Ectodermal cell (in vitro differentiated cells): ENCODE results near the gene BRSK2.

Experiments used
- H3K27ac ChIP-seq: 2 replicates; pipeline ENCODE4 v1.7.0; 2013; ENCODE audit warnings: mild to moderate bottlenecking, low read depth, low read length; ENCODE audit not compliant: insufficient read depth, poor library complexity, severe bottlenecking
- H3K27me3 ChIP-seq: 2 replicates; pipeline ENCODE4 v1.7.0; 2013; ENCODE audit warnings: mild to moderate bottlenecking, low read length; ENCODE audit not compliant: insufficient read depth, control insufficient read depth, poor library complexity, severe bottlenecking
- H3K36me3 ChIP-seq: one replicate; pipeline ENCODE4 v1.7.0; 2013; ENCODE audit warnings: low read length; ENCODE audit not compliant: control insufficient read depth, insufficient read depth
- H3K4me1 ChIP-seq: one replicate; pipeline ENCODE4 v1.7.0; 2013; ENCODE audit warnings: low read length; ENCODE audit not compliant: control insufficient read depth, insufficient read depth
- H3K4me3 ChIP-seq: 2 replicates; pipeline ENCODE4 v1.7.0; 2013; ENCODE audit warnings: low read depth, low read length, control low read depth; ENCODE audit not compliant: insufficient read depth
- H3K9me3 ChIP-seq: 2 replicates; pipeline ENCODE4 v1.7.0; 2013; ENCODE audit warnings: mild to moderate bottlenecking, low read length, moderate library complexity; ENCODE audit not compliant: control insufficient read depth
- WGBS, 2 experiments: methylation state at CpG; one replicate each; pipeline ENCODE4 v1.1.7; 2013; ENCODE audit warnings: missing lambda C conversion rate in 2 of 2; 5-methylcytosine and 5-hydroxymethylcytosine counted together

Gene BRSK2

GRCh38 chr11:1396375-1396841 is 6.7 kb downstream of the BRSK2 start:
- Histone ChIP-seq H3K27ac (no peak overlapping the region), H3K9me3 (no peaks in the 10 kb centered on the region), H3K27me3 (peaks cover 1% of the 10 kb centered on the region), H3K4me1 (peaks cover 2% of the 10 kb centered on the region), H3K36me3 (no peaks in the 10 kb centered on the region), H3K4me3 (no peak overlapping the region)
- WGBS, 2 experiments: 91 to 92% methylated on average over 20 of the region's 20 CpGs

- Histone ChIP-seq H3K9me3 (no peaks in the 10 kb centered on the region), H3K4me3 (no peak overlapping the region), H3K27me3 (no peaks in the 10 kb centered on the region), H3K36me3 (no peaks in the 10 kb centered on the region), H3K4me1 (no peaks in the 10 kb centered on the region), H3K27ac (no peak overlapping the region)
- 91 to 92% methylated on average over 19 of the region's 19 CpGs for WGBS, 2 experiments
These were observed 7.6 kb downstream of the BRSK2 start for GRCh38 chr11:1397146-1397861.

- 85 to 88% methylated on average over 21 to 22 of the region's 22 CpGs for WGBS, 2 experiments
These were observed 8.3 kb downstream of the BRSK2 start for GRCh38 chr11:1397862-1398527.

GRCh38 chr11:1398528-1399235 is 8.9 kb downstream of the BRSK2 start:
- no peaks in the 10 kb centered on the region for H3K36me3 ChIP-seq
- H3K27ac ChIP-seq: no peak overlapping the region
- H3K4me1 ChIP-seq: no peaks in the 10 kb centered on the region
- H3K27me3 ChIP-seq: no peaks in the 10 kb centered on the region
- WGBS, 2 experiments: 93% methylated on average over 23 of the region's 23 CpGs
- H3K9me3 ChIP-seq: no peaks in the 10 kb centered on the region
- no peak overlapping the region for H3K4me3 ChIP-seq

More at GRCh38 chr11:1397862-1398527, 8.3 kb downstream of the BRSK2 start:
- Histone ChIP-seq H3K27me3 (no peaks in the 10 kb centered on the region), H3K27ac (no peak overlapping the region), H3K4me3 (no peak overlapping the region), H3K9me3 (no peaks in the 10 kb centered on the region), H3K36me3 (no peaks in the 10 kb centered on the region), H3K4me1 (no peaks in the 10 kb centered on the region)

GRCh38 chr11:1399386-1400316 is 9.9 kb downstream of the BRSK2 start:
- Histone ChIP-seq H3K36me3 (no peaks in the 10 kb centered on the region), H3K4me1 (peaks cover 2% of the 10 kb centered on the region), H3K4me3 (no peak overlapping the region), H3K27ac (no peak overlapping the region), H3K27me3 (no peaks in the 10 kb centered on the region), H3K9me3 (no peaks in the 10 kb centered on the region)
- WGBS, 2 experiments: 89 to 91% methylated on average over 34 of the region's 34 CpGs

GRCh38 chr11:1400317-1401170 is 10.8 kb downstream of the BRSK2 start:
- Histone ChIP-seq H3K9me3 (no peaks in the 10 kb centered on the region), H3K36me3 (no peaks in the 10 kb centered on the region), H3K4me3 (no peak overlapping the region), H3K4me1 (peaks cover 8% of the 10 kb centered on the region), H3K27ac (no peak overlapping the region), H3K27me3 (no peaks in the 10 kb centered on the region)
- 92 to 93% methylated on average over 30 of the region's 30 CpGs for WGBS, 2 experiments

GRCh38 chr11:1401171-1401445 is 11.4 kb downstream of the BRSK2 start:
- 90% methylated on average over 11 of the region's 11 CpGs for WGBS, 2 experiments

GRCh38 chr11:1401656-1402221 is 12.0 kb downstream of the BRSK2 start:
- Histone ChIP-seq H3K27ac (no peak overlapping the region), H3K36me3 (no peaks in the 10 kb centered on the region), H3K9me3 (no peaks in the 10 kb centered on the region), H3K27me3 (no peaks in the 10 kb centered on the region), H3K4me1 (peaks cover 8% of the 10 kb centered on the region), H3K4me3 (no peak overlapping the region)
- 35 to 39% methylated on average over 23 of the region's 23 CpGs for WGBS, 2 experiments

More at GRCh38 chr11:1401171-1401445, 11.4 kb downstream of the BRSK2 start:
- Histone ChIP-seq H3K4me3 (no peak overlapping the region), H3K36me3 (no peaks in the 10 kb centered on the region), H3K27me3 (no peaks in the 10 kb centered on the region), H3K9me3 (no peaks in the 10 kb centered on the region), H3K27ac (no peak overlapping the region), H3K4me1 (peaks cover 8% of the 10 kb centered on the region)
